Measurements from ENCODE around the gene PPP2R5A. TPM values are rescaled to one million over a fixed set of nuclear protein-coding genes. Genes with fewer than 3 reads are reported as not detected.

PPP2R5A gene
- total RNA-seq, 1 donor from 2014 or later: 20.6 TPM

DNA sequence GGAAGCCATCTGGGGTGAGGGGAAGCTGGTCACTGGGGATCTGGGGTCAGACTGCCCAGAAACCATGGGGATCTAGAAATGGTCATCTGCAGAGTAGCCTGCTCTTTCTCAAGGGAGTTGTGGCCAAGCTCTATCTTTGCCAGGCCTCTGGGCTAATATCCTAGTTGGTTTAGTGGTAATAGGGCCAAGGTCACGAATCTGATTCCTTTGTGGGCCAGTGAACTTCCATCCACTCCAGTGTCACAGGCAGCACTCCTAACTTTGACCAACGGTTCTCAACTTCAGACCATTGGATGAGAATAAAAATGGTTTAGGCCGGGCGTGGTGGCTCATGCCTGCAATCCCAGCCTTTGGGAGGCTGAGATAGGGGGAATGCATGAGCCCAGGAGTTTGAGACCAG, 28.1 kb upstream of the PPP2R5A start:
- Mint-ChIP-seq H3K27me3 (no peaks in the 10 kb centered on the region), H3K27ac (no peak overlapping the region), H3K36me3 (no peaks in the 10 kb centered on the region), H3K4me3 (no peak overlapping the region), H3K9me3 (no peaks in the 10 kb centered on the region), H3K4me1 (ENCODE audit: unreplicated experiment) (no peaks in the 10 kb centered on the region)
- TF ChIP-seq CTCF (conservative IDR thresholded peaks at IDR 0.05): no peak
- no peak for DNase-seq (ENCODE audit: extremely low spot score, unreplicated experiment)

GRCh38 chr1:212259693-212260480, 25.3 kb upstream of the PPP2R5A start:
- no peak for TF ChIP-seq CTCF (conservative IDR thresholded peaks at IDR 0.05)
- no peaks in the 10 kb centered on the region for H3K36me3 Mint-ChIP-seq
- H3K27me3 Mint-ChIP-seq: no peaks in the 10 kb centered on the region
- H3K27ac Mint-ChIP-seq: peak overlapping the region; percentile 82
- no peak for DNase-seq (ENCODE audit: extremely low spot score, unreplicated experiment)
- H3K9me3 Mint-ChIP-seq: no peaks in the 10 kb centered on the region
- H3K4me3 Mint-ChIP-seq: no peak overlapping the region
- no peaks in the 10 kb centered on the region for H3K4me1 Mint-ChIP-seq (ENCODE audit: unreplicated experiment)

GRCh38 chr1:212260557-212261355, 24.5 kb upstream of the PPP2R5A start:
- Mint-ChIP-seq H3K27ac (peak overlapping the region; percentile 82), H3K4me1 (ENCODE audit: unreplicated experiment) (no peaks in the 10 kb centered on the region), H3K27me3 (no peaks in the 10 kb centered on the region), H3K9me3 (no peaks in the 10 kb centered on the region), H3K4me3 (no peak overlapping the region), H3K36me3 (no peaks in the 10 kb centered on the region)
- no peak for DNase-seq (ENCODE audit: extremely low spot score, unreplicated experiment)
- no peak for TF ChIP-seq CTCF (conservative IDR thresholded peaks at IDR 0.05)

- DNase-seq (ENCODE audit: extremely low spot score, unreplicated experiment): no peak
- no peak overlapping the region for H3K4me3 Mint-ChIP-seq
- H3K9me3 Mint-ChIP-seq: no peaks in the 10 kb centered on the region
- peak overlapping the region; percentile 82 for H3K27ac Mint-ChIP-seq
- no peaks in the 10 kb centered on the region for H3K36me3 Mint-ChIP-seq
- H3K4me1 Mint-ChIP-seq (ENCODE audit: unreplicated experiment): no peaks in the 10 kb centered on the region
- H3K27me3 Mint-ChIP-seq: no peaks in the 10 kb centered on the region
- TF ChIP-seq CTCF (conservative IDR thresholded peaks at IDR 0.05): peak; percentile 18
Observed at GRCh38 chr1:212261361-212261929, 23.8 kb upstream of the PPP2R5A start.

GRCh38 chr1:212267017-212267416, 18.2 kb upstream of the PPP2R5A start:
- H3K4me3 Mint-ChIP-seq: no peak overlapping the region
- TF ChIP-seq CTCF (conservative IDR thresholded peaks at IDR 0.05): no peak
- no peaks in the 10 kb centered on the region for H3K4me1 Mint-ChIP-seq (ENCODE audit: unreplicated experiment)
- DNase-seq (ENCODE audit: extremely low spot score, unreplicated experiment): no peak
- no peak overlapping the region for H3K27ac Mint-ChIP-seq
- H3K9me3 Mint-ChIP-seq: no peaks in the 10 kb centered on the region
- no peaks in the 10 kb centered on the region for H3K27me3 Mint-ChIP-seq
- H3K36me3 Mint-ChIP-seq: no peaks in the 10 kb centered on the region
